Mammary epithelial cell (primary cell): ENCODE results near the gene FOXO6.

Source experiments
- EZH2 ChIP-seq: IDR thresholded peaks from 2 replicates; pipeline ENCODE4 v1.6.1; 2012; ENCODE audit warnings: low read length, inconsistent platforms, borderline replicate concordance
- TF ChIP-seq, protein P1 (sequence below), 2 donors: IDR thresholded peaks in 1 of 2; conservative IDR thresholded peaks in 1 of 2; 2 replicates each; pipeline ENCODE4 v1.5.1; 2011 to 2012; ENCODE audit warnings: inconsistent platforms in 2 of 2, low read length in 2 of 2, mild to moderate bottlenecking in 2 of 2, control low read depth in 1 of 2, low read depth in 1 of 2; ENCODE audit not compliant: insufficient read depth in 1 of 2; ENCODE audit errors: extremely low read depth in 1 of 2

- TF ChIP-seq, protein P1, sequence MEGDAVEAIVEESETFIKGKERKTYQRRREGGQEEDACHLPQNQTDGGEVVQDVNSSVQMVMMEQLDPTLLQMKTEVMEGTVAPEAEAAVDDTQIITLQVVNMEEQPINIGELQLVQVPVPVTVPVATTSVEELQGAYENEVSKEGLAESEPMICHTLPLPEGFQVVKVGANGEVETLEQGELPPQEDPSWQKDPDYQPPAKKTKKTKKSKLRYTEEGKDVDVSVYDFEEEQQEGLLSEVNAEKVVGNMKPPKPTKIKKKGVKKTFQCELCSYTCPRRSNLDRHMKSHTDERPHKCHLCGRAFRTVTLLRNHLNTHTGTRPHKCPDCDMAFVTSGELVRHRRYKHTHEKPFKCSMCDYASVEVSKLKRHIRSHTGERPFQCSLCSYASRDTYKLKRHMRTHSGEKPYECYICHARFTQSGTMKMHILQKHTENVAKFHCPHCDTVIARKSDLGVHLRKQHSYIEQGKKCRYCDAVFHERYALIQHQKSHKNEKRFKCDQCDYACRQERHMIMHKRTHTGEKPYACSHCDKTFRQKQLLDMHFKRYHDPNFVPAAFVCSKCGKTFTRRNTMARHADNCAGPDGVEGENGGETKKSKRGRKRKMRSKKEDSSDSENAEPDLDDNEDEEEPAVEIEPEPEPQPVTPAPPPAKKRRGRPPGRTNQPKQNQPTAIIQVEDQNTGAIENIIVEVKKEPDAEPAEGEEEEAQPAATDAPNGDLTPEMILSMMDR (conservative IDR thresholded peaks at IDR 0.05 in 1 of 2, IDR thresholded peaks at IDR 0.05 in 1 of 2; ENCODE audit: extremely low read depth in 1 of 2, insufficient read depth in 1 of 2, low read depth in 1 of 2, low read length in 2 of 2), result no peak
- TF ChIP-seq EZH2, result no peak
Observed at GRCh38 chr1:41430069-41430468, 68.8 kb downstream of the FOXO6 start.
